ENCODE data around the gene ERCC6. TPM values are rescaled to one million over a fixed set of nuclear protein-coding genes. Genes with fewer than 3 reads are reported as not detected.

The ERCC6 gene
- total RNA-seq, 1 donor: 54.3 TPM

- Histone ChIP-seq H3K9me3 (ENCODE audit: low read depth, low read length) (no peaks in the 10 kb centered on the region), H2AFZ (ENCODE audit: low read length) (no peak overlapping the region), H3K36me3 (ENCODE audit: insufficient read depth, low read length) (peaks cover 85% of the 10 kb centered on the region), H3K4me2 (ENCODE audit: insufficient read depth, low read length) (no peak overlapping the region), H3K27me3 (ENCODE audit: insufficient read depth, low read length) (no peaks in the 10 kb centered on the region), H3K27ac (ENCODE audit: low read depth, low read length) (no peak overlapping the region), H4K20me1 (ENCODE audit: insufficient read depth, low read length) (peaks cover 3% of the 10 kb centered on the region), H3K79me2 (ENCODE audit: insufficient read depth, low read length) (no peaks in the 10 kb centered on the region), H3K4me1 (ENCODE audit: insufficient read depth, low read length) (no peaks in the 10 kb centered on the region), H3K4me3 (ENCODE audit: insufficient read depth, low read length) (no peak overlapping the region)
- DNase-seq (ENCODE audit: insufficient read length, low spot score, missing footprints): no peak
- no peak for TF ChIP-seq CTCF (IDR thresholded peaks at IDR 0.05; ENCODE audit: extremely low read depth, low read depth, low read length)
Measured at GRCh38 chr10:49471532-49471931, 67.4 kb downstream of the ERCC6 start.

GRCh38 chr10:49465736-49466135, 73.2 kb downstream of the ERCC6 start:
- H4K20me1 ChIP-seq (ENCODE audit: insufficient read depth, low read length): peaks cover 2% of the 10 kb centered on the region
- no peaks in the 10 kb centered on the region for H3K27me3 ChIP-seq (ENCODE audit: insufficient read depth, low read length)
- H3K4me2 ChIP-seq (ENCODE audit: insufficient read depth, low read length): no peak overlapping the region
- no peak overlapping the region for H3K4me3 ChIP-seq (ENCODE audit: insufficient read depth, low read length)
- H3K27ac ChIP-seq (ENCODE audit: low read depth, low read length): no peak overlapping the region
- no peak for DNase-seq (ENCODE audit: insufficient read length, low spot score, missing footprints)
- peaks cover 56% of the 10 kb centered on the region for H3K36me3 ChIP-seq (ENCODE audit: insufficient read depth, low read length)
- H2AFZ ChIP-seq (ENCODE audit: low read length): no peak overlapping the region
- no peaks in the 10 kb centered on the region for H3K79me2 ChIP-seq (ENCODE audit: insufficient read depth, low read length)
- no peaks in the 10 kb centered on the region for H3K4me1 ChIP-seq (ENCODE audit: insufficient read depth, low read length)
- no peaks in the 10 kb centered on the region for H3K9me3 ChIP-seq (ENCODE audit: low read depth, low read length)
- no peak for TF ChIP-seq CTCF (IDR thresholded peaks at IDR 0.05; ENCODE audit: extremely low read depth, low read depth, low read length)

Other genes starting within 250 kb of the ERCC6 start
- gene C10orf71, start 240.0 kb downstream of the ERCC6 start, total RNA-seq: not detected in 2 replicates
- under 0.01 TPM in 1 of 2 replicates, not detected in the other for gene DRGX, start 143.0 kb downstream of the ERCC6 start, total RNA-seq
- not detected in 2 replicates for gene SLC18A3, start 71.2 kb upstream of the ERCC6 start, total RNA-seq
- not detected in 2 replicates for gene CHAT, start 74.9 kb upstream of the ERCC6 start, total RNA-seq
- not detected in 2 replicates for gene C10orf53, start 140.5 kb upstream of the ERCC6 start, total RNA-seq
- gene OGDHL, start 223.2 kb upstream of the ERCC6 start, total RNA-seq: under 0.01 and 0.36 TPM in 2 replicates

All from osteoblast (primary cell).